Measurements from ENCODE around the gene SACM1L.

SACM1L gene

DNA sequence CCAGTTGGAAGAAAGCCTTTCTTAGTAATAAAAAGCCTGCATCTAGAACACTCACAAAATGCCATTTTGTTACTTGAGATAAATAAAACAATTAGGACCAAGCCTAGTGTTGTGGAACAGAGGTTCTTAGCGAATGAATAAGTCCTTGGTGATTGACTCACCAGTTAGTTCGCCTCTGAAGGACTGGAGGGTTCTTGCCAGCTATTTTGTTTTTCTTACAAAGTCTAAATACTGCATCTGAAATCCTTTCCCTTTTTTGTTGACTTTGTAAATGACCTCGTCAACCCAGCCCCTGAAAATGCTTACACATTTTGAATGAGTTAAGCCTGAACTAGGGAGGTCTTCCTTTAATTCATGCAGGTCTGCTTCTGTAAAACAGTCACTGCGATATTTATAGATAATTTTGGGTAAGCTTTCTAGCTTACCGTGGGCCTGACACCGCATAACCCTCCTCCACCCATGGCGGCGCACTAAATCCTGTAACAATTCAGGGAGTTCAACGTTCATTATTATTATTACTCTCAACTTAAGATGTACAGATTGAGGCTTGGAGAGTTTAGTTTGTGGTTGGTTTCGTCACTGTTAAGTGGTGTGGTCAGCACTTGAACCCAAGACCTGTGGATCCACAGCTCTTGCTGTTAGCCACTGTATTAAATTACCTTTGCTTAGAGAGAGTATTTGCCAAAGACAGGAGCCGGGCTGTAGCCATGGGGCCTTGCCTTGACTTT is 45.0 kb upstream of the SACM1L start:
- Histone ChIP-seq H3K27ac (ENCODE audit: extremely low read depth, low read depth, low read length) (peak overlapping the region; percentile 29; the same call in 1 of the 2 replicates), H3K9me3 (ENCODE audit: control insufficient read depth, insufficient read depth, low read depth, low read length) (no peaks in the 10 kb centered on the region), H3K4me1 (ENCODE audit: control insufficient read depth, insufficient read depth, low read length) (peaks cover 5% of the 10 kb centered on the region; the same call in 1 of the 2 replicates), H3K4me3 (ENCODE audit: low read depth, low read length) (no peak overlapping the region), H3K36me3 (ENCODE audit: control insufficient read depth in 2 of 2, insufficient read depth in 1 of 2, low read length in 2 of 2) (peaks cover 0 to 30% of the 10 kb centered on the region in 2 experiments; a peak in 1 of 3 replicates)
- TF ChIP-seq, protein P1, sequence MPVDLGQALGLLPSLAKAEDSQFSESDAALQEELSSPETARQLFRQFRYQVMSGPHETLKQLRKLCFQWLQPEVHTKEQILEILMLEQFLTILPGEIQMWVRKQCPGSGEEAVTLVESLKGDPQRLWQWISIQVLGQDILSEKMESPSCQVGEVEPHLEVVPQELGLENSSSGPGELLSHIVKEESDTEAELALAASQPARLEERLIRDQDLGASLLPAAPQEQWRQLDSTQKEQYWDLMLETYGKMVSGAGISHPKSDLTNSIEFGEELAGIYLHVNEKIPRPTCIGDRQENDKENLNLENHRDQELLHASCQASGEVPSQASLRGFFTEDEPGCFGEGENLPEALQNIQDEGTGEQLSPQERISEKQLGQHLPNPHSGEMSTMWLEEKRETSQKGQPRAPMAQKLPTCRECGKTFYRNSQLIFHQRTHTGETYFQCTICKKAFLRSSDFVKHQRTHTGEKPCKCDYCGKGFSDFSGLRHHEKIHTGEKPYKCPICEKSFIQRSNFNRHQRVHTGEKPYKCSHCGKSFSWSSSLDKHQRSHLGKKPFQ (tag by site-specific recombination; IDR thresholded peaks at IDR 0.05) = no peak
- TF ChIP-seq, protein P2, sequence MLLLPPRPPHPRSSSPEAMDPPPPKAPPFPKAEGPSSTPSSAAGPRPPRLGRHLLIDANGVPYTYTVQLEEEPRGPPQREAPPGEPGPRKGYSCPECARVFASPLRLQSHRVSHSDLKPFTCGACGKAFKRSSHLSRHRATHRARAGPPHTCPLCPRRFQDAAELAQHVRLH (tag by site-specific recombination; IDR thresholded peaks at IDR 0.05) = no peak
- TF ChIP-seq, protein P3, sequence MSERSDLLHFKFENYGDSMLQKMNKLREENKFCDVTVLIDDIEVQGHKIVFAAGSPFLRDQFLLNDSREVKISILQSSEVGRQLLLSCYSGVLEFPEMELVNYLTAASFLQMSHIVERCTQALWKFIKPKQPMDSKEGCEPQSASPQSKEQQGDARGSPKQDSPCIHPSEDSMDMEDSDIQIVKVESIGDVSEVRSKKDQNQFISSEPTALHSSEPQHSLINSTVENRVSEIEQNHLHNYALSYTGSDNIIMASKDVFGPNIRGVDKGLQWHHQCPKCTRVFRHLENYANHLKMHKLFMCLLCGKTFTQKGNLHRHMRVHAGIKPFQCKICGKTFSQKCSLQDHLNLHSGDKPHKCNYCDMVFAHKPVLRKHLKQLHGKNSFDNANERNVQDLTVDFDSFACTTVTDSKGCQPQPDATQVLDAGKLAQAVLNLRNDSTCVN (tag by site-specific recombination; optimal IDR thresholded peaks at IDR 0.05) = no peak
- TF ChIP-seq, protein P4, sequence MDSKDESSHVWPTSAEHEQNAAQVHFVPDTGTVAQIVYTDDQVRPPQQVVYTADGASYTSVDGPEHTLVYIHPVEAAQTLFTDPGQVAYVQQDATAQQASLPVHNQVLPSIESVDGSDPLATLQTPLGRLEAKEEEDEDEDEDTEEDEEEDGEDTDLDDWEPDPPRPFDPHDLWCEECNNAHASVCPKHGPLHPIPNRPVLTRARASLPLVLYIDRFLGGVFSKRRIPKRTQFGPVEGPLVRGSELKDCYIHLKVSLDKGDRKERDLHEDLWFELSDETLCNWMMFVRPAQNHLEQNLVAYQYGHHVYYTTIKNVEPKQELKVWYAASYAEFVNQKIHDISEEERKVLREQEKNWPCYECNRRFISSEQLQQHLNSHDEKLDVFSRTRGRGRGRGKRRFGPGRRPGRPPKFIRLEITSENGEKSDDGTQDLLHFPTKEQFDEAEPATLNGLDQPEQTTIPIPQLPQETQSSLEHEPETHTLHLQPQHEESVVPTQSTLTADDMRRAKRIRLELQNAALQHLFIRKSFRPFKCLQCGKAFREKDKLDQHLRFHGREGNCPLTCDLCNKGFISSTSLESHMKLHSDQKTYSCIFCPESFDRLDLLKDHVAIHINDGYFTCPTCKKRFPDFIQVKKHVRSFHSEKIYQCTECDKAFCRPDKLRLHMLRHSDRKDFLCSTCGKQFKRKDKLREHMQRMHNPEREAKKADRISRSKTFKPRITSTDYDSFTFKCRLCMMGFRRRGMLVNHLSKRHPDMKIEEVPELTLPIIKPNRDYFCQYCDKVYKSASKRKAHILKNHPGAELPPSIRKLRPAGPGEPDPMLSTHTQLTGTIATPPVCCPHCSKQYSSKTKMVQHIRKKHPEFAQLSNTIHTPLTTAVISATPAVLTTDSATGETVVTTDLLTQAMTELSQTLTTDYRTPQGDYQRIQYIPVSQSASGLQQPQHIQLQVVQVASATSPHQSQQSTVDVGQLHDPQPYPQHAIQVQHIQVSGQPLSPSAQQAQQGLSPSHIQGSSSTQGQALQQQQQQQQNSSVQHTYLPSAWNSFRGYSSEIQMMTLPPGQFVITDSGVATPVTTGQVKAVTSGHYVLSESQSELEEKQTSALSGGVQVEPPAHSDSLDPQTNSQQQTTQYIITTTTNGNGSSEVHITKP (tag by site-specific recombination; IDR thresholded peaks at IDR 0.05) = no peak
- TF ChIP-seq ZNF600 (tag by site-specific recombination; IDR thresholded peaks at IDR 0.05) (peak; percentile 40; the same call in 1 of the 2 replicates), SCRT1 (tag by site-specific recombination; IDR thresholded peaks at IDR 0.05; ENCODE audit: borderline replicate concordance) (0 out of 2 replicates have a peak, but pooled peaks have one; percentile 46), KLF10 (tag by site-specific recombination; IDR thresholded peaks at IDR 0.05) (no peak), ZNF426 (tag by site-specific recombination; IDR thresholded peaks at IDR 0.05) (no peak), ZNF707 (tag by site-specific recombination; IDR thresholded peaks at IDR 0.05) (no peak), SCRT2 (tag by site-specific recombination; IDR thresholded peaks at IDR 0.05) (0 out of 2 replicates have a peak, but pooled peaks have one; percentile 20), ZNF629 (tag by site-specific recombination; IDR thresholded peaks at IDR 0.05) (peak; percentile 19; the same call in 1 of the 2 replicates), OSR2 (tag by site-specific recombination; IDR thresholded peaks at IDR 0.05) (peak; percentile 45; the same call in 1 of the 2 replicates), ZNF132 (tag by site-specific recombination; IDR thresholded peaks at IDR 0.05; ENCODE audit: borderline replicate concordance) (no peak), ZNF768 (tag by site-specific recombination; IDR thresholded peaks at IDR 0.05) (no peak)
- TF ChIP-seq, protein P5, sequence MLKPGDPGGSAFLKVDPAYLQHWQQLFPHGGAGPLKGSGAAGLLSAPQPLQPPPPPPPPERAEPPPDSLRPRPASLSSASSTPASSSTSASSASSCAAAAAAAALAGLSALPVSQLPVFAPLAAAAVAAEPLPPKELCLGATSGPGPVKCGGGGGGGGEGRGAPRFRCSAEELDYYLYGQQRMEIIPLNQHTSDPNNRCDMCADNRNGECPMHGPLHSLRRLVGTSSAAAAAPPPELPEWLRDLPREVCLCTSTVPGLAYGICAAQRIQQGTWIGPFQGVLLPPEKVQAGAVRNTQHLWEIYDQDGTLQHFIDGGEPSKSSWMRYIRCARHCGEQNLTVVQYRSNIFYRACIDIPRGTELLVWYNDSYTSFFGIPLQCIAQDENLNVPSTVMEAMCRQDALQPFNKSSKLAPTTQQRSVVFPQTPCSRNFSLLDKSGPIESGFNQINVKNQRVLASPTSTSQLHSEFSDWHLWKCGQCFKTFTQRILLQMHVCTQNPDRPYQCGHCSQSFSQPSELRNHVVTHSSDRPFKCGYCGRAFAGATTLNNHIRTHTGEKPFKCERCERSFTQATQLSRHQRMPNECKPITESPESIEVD (tag by site-specific recombination; IDR thresholded peaks at IDR 0.05) = peak; percentile 71
- TF ChIP-seq, protein P6, sequence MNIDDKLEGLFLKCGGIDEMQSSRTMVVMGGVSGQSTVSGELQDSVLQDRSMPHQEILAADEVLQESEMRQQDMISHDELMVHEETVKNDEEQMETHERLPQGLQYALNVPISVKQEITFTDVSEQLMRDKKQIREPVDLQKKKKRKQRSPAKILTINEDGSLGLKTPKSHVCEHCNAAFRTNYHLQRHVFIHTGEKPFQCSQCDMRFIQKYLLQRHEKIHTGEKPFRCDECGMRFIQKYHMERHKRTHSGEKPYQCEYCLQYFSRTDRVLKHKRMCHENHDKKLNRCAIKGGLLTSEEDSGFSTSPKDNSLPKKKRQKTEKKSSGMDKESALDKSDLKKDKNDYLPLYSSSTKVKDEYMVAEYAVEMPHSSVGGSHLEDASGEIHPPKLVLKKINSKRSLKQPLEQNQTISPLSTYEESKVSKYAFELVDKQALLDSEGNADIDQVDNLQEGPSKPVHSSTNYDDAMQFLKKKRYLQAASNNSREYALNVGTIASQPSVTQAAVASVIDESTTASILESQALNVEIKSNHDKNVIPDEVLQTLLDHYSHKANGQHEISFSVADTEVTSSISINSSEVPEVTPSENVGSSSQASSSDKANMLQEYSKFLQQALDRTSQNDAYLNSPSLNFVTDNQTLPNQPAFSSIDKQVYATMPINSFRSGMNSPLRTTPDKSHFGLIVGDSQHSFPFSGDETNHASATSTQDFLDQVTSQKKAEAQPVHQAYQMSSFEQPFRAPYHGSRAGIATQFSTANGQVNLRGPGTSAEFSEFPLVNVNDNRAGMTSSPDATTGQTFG (tag by site-specific recombination; IDR thresholded peaks at IDR 0.05; ENCODE audit: borderline replicate concordance) = no peak
- TF ChIP-seq, protein P7, sequence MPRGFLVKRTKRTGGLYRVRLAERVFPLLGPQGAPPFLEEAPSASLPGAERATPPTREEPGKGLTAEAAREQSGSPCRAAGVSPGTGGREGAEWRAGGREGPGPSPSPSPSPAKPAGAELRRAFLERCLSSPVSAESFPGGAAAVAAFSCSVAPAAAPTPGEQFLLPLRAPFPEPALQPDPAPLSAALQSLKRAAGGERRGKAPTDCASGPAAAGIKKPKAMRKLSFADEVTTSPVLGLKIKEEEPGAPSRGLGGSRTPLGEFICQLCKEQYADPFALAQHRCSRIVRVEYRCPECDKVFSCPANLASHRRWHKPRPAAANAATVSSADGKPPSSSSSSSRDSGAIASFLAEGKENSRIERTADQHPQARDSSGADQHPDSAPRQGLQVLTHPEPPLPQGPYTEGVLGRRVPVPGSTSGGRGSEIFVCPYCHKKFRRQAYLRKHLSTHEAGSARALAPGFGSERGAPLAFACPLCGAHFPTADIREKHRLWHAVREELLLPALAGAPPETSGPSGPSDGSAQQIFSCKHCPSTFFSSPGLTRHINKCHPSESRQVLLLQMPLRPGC (tag by site-specific recombination; IDR thresholded peaks at IDR 0.05) = no peak
- CTCF ChIA-PET = interaction anchor here (1.1 to 1.8 kb wide), 3 partner anchors 16 to 134 kb away, joined by 3 to 8 read pairs (median 3); no protein-coding TSS in a partner anchor
- POLR2A ChIA-PET = no interaction called here

Measured in HEK293 (cell line).